ENCODE results near the gene ARHGDIA. TPM values are rescaled to one million over a fixed set of nuclear protein-coding genes. Genes with fewer than 3 reads are reported as not detected.

Gene ARHGDIA
- total RNA-seq, 2 experiments from 2014 or later: 265 to 715 TPM

DNA sequence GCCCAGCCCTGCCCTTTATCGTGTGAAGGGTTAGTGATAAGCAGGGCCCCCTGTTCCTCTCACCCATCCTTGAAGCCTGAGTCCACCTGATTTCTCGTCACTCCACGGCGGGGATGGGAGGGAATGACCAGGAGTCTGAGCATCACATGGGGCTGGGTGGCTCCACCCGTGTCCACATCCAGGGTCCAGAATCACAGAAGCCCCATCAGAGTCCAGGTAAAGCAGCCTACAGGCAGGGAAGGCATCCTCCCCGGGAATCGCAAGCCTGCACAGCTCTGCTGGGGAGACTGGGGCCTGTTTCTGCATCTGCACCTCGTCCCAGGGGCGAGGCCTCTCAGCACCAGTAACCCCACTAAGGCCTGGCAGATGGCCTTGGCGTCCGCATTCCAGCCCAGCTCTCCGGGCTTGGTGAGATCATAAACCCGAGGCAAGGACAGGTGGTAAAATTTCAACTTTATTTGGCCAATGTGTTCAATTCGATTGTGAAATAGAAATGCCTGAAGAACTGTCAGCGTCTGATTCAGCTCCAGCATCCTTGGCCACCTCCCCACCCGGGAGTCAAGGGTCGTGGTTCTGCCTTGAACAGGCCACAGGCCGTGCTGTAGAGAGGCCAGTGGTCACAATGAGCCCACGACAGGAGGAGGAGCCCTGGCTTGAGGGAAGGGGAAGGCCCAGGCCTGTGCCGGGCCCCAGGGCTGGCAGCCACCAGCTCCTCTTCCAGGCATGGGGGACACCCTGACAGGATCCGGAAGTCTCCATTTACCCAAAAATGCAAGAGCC lies 28.2 kb downstream of the ARHGDIA start:
- TF ChIP-seq, protein P1, sequence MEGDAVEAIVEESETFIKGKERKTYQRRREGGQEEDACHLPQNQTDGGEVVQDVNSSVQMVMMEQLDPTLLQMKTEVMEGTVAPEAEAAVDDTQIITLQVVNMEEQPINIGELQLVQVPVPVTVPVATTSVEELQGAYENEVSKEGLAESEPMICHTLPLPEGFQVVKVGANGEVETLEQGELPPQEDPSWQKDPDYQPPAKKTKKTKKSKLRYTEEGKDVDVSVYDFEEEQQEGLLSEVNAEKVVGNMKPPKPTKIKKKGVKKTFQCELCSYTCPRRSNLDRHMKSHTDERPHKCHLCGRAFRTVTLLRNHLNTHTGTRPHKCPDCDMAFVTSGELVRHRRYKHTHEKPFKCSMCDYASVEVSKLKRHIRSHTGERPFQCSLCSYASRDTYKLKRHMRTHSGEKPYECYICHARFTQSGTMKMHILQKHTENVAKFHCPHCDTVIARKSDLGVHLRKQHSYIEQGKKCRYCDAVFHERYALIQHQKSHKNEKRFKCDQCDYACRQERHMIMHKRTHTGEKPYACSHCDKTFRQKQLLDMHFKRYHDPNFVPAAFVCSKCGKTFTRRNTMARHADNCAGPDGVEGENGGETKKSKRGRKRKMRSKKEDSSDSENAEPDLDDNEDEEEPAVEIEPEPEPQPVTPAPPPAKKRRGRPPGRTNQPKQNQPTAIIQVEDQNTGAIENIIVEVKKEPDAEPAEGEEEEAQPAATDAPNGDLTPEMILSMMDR (conservative IDR thresholded peaks at IDR 0.05; ENCODE audit: low read length): no peak
- TF ChIP-seq EZH2phosphoT487 (IDR thresholded peaks at IDR 0.05; ENCODE audit: borderline replicate concordance, low read depth, low read length): no peak
- no peaks in the 10 kb centered on the region for H3K9me3 ChIP-seq (ENCODE audit: low read length)
- H3K9me2 ChIP-seq (ENCODE audit: insufficient read depth, low read length): no peaks in the 10 kb centered on the region
- no peak overlapping the region for H3K4me2 ChIP-seq (ENCODE audit: low read length)
- H3K4me3 ChIP-seq (ENCODE audit: low read depth, low read length, poor library complexity, severe bottlenecking): no peak overlapping the region
- ChIA-PET CTCF (ENCODE audit: unreplicated experiment) (no interaction called here), POLR2A (interaction anchor here (0.6 to 0.7 kb wide), 2 partner anchors 9 to 37 kb away, joined by 3 read pairs; no protein-coding TSS in a partner anchor)
- no peak for DNase-seq (ENCODE audit: low spot score)
- intact Hi-C loops (cut with micrococcal nuclease; ENCODE audit: unreplicated experiment): no loop called here
- no peak overlapping the region for H2AFZ ChIP-seq (ENCODE audit: low read length)
- no TSS peak for BruUV-seq (replicated peaks)
- peaks cover 55% of the 10 kb centered on the region for H3K36me3 ChIP-seq (ENCODE audit: insufficient read depth, low read length)
- H3K27ac ChIP-seq (ENCODE audit: low read depth, low read length, poor library complexity, severe bottlenecking): no peak overlapping the region
- no peaks in the 10 kb centered on the region for H3K4me1 ChIP-seq (ENCODE audit: insufficient read depth, low read length, poor library complexity, severe bottlenecking)
- H4K20me1 ChIP-seq (ENCODE audit: insufficient read depth, low read length): no peaks in the 10 kb centered on the region
- no peaks in the 10 kb centered on the region for H3K79me2 ChIP-seq (ENCODE audit: insufficient read depth, low read depth, low read length)

DNA sequence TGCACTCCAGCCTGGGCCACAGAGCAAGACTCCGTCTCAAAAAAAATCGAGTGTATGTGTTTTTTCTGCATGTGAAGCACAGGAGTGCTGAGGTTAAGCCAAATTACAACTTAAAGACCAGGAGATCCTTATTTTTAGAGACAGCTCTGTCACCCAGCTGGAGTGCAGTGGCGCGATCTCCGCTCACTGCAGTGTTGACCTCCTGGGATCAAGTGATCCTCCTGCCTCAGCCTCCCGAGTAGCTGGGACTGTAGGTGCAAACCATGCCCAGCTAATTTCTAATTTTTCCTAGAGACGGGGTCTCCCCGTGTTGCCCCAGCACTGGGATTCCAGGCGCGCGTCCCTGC lies 28.8 kb downstream of the ARHGDIA start:
- Histone ChIP-seq H3K36me3 (ENCODE audit: insufficient read depth, low read length) (peaks cover 51% of the 10 kb centered on the region), H3K4me1 (ENCODE audit: insufficient read depth, low read length, poor library complexity, severe bottlenecking) (no peaks in the 10 kb centered on the region), H3K27ac (ENCODE audit: low read depth, low read length, poor library complexity, severe bottlenecking) (no peak overlapping the region), H3K4me3 (ENCODE audit: low read depth, low read length, poor library complexity, severe bottlenecking) (no peak overlapping the region), H3K4me2 (ENCODE audit: low read length) (no peak overlapping the region), H2AFZ (ENCODE audit: low read length) (no peak overlapping the region), H3K9me2 (ENCODE audit: insufficient read depth, low read length) (no peaks in the 10 kb centered on the region), H3K79me2 (ENCODE audit: insufficient read depth, low read depth, low read length) (no peaks in the 10 kb centered on the region), H4K20me1 (ENCODE audit: insufficient read depth, low read length) (no peaks in the 10 kb centered on the region), H3K9me3 (ENCODE audit: low read length) (no peaks in the 10 kb centered on the region)
- no TSS peak for BruUV-seq (replicated peaks)
- no peak for DNase-seq (ENCODE audit: low spot score)
- ChIA-PET POLR2A (interaction anchor here (0.7 kb wide), 1 partner anchor 9 kb away, joined by 3 read pairs; no protein-coding TSS in a partner anchor), CTCF (ENCODE audit: unreplicated experiment) (interaction anchor here (0.6 kb wide), 1 partner anchor 16 kb away, joined by 4 read pairs; no protein-coding TSS in a partner anchor)
- no peak for TF ChIP-seq EZH2phosphoT487 (IDR thresholded peaks at IDR 0.05; ENCODE audit: borderline replicate concordance, low read depth, low read length)
- TF ChIP-seq, protein P1 (conservative IDR thresholded peaks at IDR 0.05; ENCODE audit: low read length): no peak
- intact Hi-C loops (cut with micrococcal nuclease; ENCODE audit: unreplicated experiment): no loop called here

DNA sequence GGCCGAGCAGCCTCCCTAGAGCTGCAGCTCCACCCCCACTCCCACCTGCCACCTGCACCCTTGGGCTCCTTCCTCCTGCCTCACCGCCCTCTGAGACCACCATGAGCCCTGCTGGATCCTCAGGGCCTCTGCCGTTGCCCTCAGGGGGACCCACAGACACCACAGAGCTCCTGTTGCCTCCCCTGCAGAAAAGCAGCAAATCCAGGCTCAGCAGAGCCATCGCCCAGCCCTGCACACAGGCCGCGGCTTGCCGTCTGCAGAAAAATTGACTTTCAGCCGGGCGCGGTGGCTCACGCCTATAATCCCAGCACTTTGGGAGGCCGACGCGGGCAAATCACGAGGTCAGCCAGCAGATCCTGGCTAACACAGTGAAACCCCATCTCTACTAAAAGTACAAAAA lies 29.3 kb downstream of the ARHGDIA start:
- H3K79me2 ChIP-seq (ENCODE audit: insufficient read depth, low read depth, low read length): no peaks in the 10 kb centered on the region
- BruUV-seq (replicated peaks): no TSS peak
- H3K36me3 ChIP-seq (ENCODE audit: insufficient read depth, low read length): peaks cover 46% of the 10 kb centered on the region
- DNase-seq (ENCODE audit: low spot score): no peak
- POLR2A ChIA-PET: no interaction called here
- no peaks in the 10 kb centered on the region for H4K20me1 ChIP-seq (ENCODE audit: insufficient read depth, low read length)
- H3K4me3 ChIP-seq (ENCODE audit: low read depth, low read length, poor library complexity, severe bottlenecking): no peak overlapping the region
- H3K27ac ChIP-seq (ENCODE audit: low read depth, low read length, poor library complexity, severe bottlenecking): no peak overlapping the region
- no peaks in the 10 kb centered on the region for H3K9me3 ChIP-seq (ENCODE audit: low read length)
- no peak for TF ChIP-seq EZH2phosphoT487 (IDR thresholded peaks at IDR 0.05; ENCODE audit: borderline replicate concordance, low read depth, low read length)
- TF ChIP-seq, protein P1 (conservative IDR thresholded peaks at IDR 0.05; ENCODE audit: low read length): no peak
- CTCF ChIA-PET (ENCODE audit: unreplicated experiment): interaction anchor here (0.6 kb wide), 1 partner anchor 17 kb away, joined by 4 read pairs; no protein-coding TSS in a partner anchor
- no peaks in the 10 kb centered on the region for H3K4me1 ChIP-seq (ENCODE audit: insufficient read depth, low read length, poor library complexity, severe bottlenecking)
- no peak overlapping the region for H2AFZ ChIP-seq (ENCODE audit: low read length)
- H3K9me2 ChIP-seq (ENCODE audit: insufficient read depth, low read length): no peaks in the 10 kb centered on the region
- H3K4me2 ChIP-seq (ENCODE audit: low read length): no peak overlapping the region
- intact Hi-C loops (cut with micrococcal nuclease; ENCODE audit: unreplicated experiment): no loop called here
